ENCODE measurements around the gene HDAC9. TPM values are rescaled to one million over a fixed set of nuclear protein-coding genes. Genes with fewer than 3 reads are reported as not detected.

Gene HDAC9
- total RNA-seq, 2 experiments from 2014 or later = 0.69 to 0.94 TPM

GRCh38 chr7:18577096-18577771 lies 81.7 kb downstream of the HDAC9 start:
- DNase-seq = no peak
- POLR2A ChIA-PET = no interaction called here
- CTCF ChIA-PET = interaction anchor here (2.1 kb wide), 1 partner anchor 9 kb away, joined by 4 read pairs; no protein-coding TSS in a partner anchor
- ATAC-seq = no peak
- Mint-ChIP-seq H3K9me3 (ENCODE audit: low read depth) (no peaks in the 10 kb centered on the region), H3K36me3 (ENCODE audit: low read depth) (no peaks in the 10 kb centered on the region), H3K27me3 (no peaks in the 10 kb centered on the region), H3K4me1 (peaks cover 2% of the 10 kb centered on the region), H3K4me3 (no peak overlapping the region), H3K27ac (no peak overlapping the region)
- intact Hi-C loops (cut with DNase I, micrococcal nuclease) = loop anchor here in 1 of 2 experiments (10.0 kb wide), 1 partner anchor 222 kb away; no protein-coding TSS in a partner anchor

GRCh38 chr7:18579698-18580097 lies 84.1 kb downstream of the HDAC9 start:
- Mint-ChIP-seq H3K36me3 (ENCODE audit: low read depth) (no peaks in the 10 kb centered on the region), H3K9me3 (ENCODE audit: low read depth) (no peaks in the 10 kb centered on the region), H3K27me3 (no peaks in the 10 kb centered on the region), H3K27ac (no peak overlapping the region), H3K4me3 (no peak overlapping the region), H3K4me1 (peaks cover 2% of the 10 kb centered on the region)
- ChIA-PET CTCF (interaction anchor here (1.5 kb wide), 1 partner anchor 10 kb away, joined by 6 read pairs; no protein-coding TSS in a partner anchor), POLR2A (no interaction called here)
- ATAC-seq (no peak), DNase-seq (no peak)
- intact Hi-C loops (cut with DNase I, micrococcal nuclease) = loop anchor here in 1 of 2 experiments (10.0 kb wide), 1 partner anchor 225 kb away; no protein-coding TSS in a partner anchor

- intact Hi-C loops (cut with DNase I, micrococcal nuclease) = no loop called here
- ChIA-PET CTCF (interaction anchor here (0.7 kb wide), 1 partner anchor 85 kb away, joined by 4 read pairs; no protein-coding TSS in a partner anchor), POLR2A (no interaction called here)
- DNase-seq (no peak), ATAC-seq (no peak)
- no peaks in the 10 kb centered on the region for H3K27me3 Mint-ChIP-seq
- no peak overlapping the region for H3K27ac Mint-ChIP-seq
- no peaks in the 10 kb centered on the region for H3K36me3 Mint-ChIP-seq (ENCODE audit: low read depth)
- H3K4me1 Mint-ChIP-seq = peaks cover 2% of the 10 kb centered on the region
- H3K9me3 Mint-ChIP-seq (ENCODE audit: low read depth) = no peaks in the 10 kb centered on the region
- no peak overlapping the region for H3K4me3 Mint-ChIP-seq
Measured at GRCh38 chr7:18580950-18581349, 85.4 kb downstream of the HDAC9 start.

GRCh38 chr7:18583305-18583704 lies 87.8 kb downstream of the HDAC9 start:
- no peaks in the 10 kb centered on the region for H3K9me3 Mint-ChIP-seq (ENCODE audit: low read depth)
- no peak overlapping the region for H3K4me3 Mint-ChIP-seq
- POLR2A ChIA-PET = no interaction called here
- no peaks in the 10 kb centered on the region for H3K4me1 Mint-ChIP-seq
- H3K27ac Mint-ChIP-seq = no peak overlapping the region
- CTCF ChIA-PET = no interaction called here
- DNase-seq (no peak), ATAC-seq (no peak)
- no peaks in the 10 kb centered on the region for H3K36me3 Mint-ChIP-seq (ENCODE audit: low read depth)
- intact Hi-C loops (cut with DNase I, micrococcal nuclease) = no loop called here
- H3K27me3 Mint-ChIP-seq = no peaks in the 10 kb centered on the region

- no peaks in the 10 kb centered on the region for H3K36me3 Mint-ChIP-seq (ENCODE audit: low read depth)
- H3K27me3 Mint-ChIP-seq = no peaks in the 10 kb centered on the region
- intact Hi-C loops (cut with DNase I, micrococcal nuclease) = loop anchor here (1.0 to 5.0 kb wide), 3 partner anchors 76 to 462 kb away; no protein-coding TSS in a partner anchor
- ATAC-seq (no peak), DNase-seq (no peak)
- no peak overlapping the region for H3K27ac Mint-ChIP-seq
- no peaks in the 10 kb centered on the region for H3K9me3 Mint-ChIP-seq (ENCODE audit: low read depth)
- POLR2A ChIA-PET = no interaction called here
- H3K4me3 Mint-ChIP-seq = no peak overlapping the region
- CTCF ChIA-PET = interaction anchor here (1.0 to 1.6 kb wide), 2 partner anchors 10 to 79 kb away, joined by 3 to 6 read pairs; no protein-coding TSS in a partner anchor
- H3K4me1 Mint-ChIP-seq = no peaks in the 10 kb centered on the region
Measured at GRCh38 chr7:18590241-18590640, 94.7 kb downstream of the HDAC9 start.

GRCh38 chr7:18590744-18591340 lies 95.3 kb downstream of the HDAC9 start:
- intact Hi-C loops (cut with DNase I, micrococcal nuclease) = loop anchor here (1.0 to 5.0 kb wide), 3 partner anchors 75 to 461 kb away; no protein-coding TSS in a partner anchor
- Mint-ChIP-seq H3K27ac (no peak overlapping the region), H3K4me3 (no peak overlapping the region), H3K36me3 (ENCODE audit: low read depth) (no peaks in the 10 kb centered on the region), H3K9me3 (ENCODE audit: low read depth) (no peaks in the 10 kb centered on the region), H3K27me3 (no peaks in the 10 kb centered on the region), H3K4me1 (no peaks in the 10 kb centered on the region)
- DNase-seq (no peak), ATAC-seq (no peak)
- ChIA-PET CTCF (interaction anchor here (0.5 to 1.6 kb wide), 4 partner anchors 11 to 383 kb away, joined by 3 to 6 read pairs (median 3); no protein-coding TSS in a partner anchor), POLR2A (no interaction called here)

GRCh38 chr7:18593602-18594279 lies 98.2 kb downstream of the HDAC9 start:
- H3K36me3 Mint-ChIP-seq (ENCODE audit: low read depth) = no peaks in the 10 kb centered on the region
- ATAC-seq (no peak), DNase-seq (no peak)
- ChIA-PET POLR2A (no interaction called here), CTCF (interaction anchor here (1.8 kb wide), 1 partner anchor 72 kb away, joined by 4 read pairs; no protein-coding TSS in a partner anchor)
- no peak overlapping the region for H3K27ac Mint-ChIP-seq
- no peaks in the 10 kb centered on the region for H3K27me3 Mint-ChIP-seq
- no peaks in the 10 kb centered on the region for H3K4me1 Mint-ChIP-seq
- no peak overlapping the region for H3K4me3 Mint-ChIP-seq
- intact Hi-C loops (cut with DNase I, micrococcal nuclease) = loop anchor here in 1 of 2 experiments (5.0 kb wide), 1 partner anchor 459 kb away; no protein-coding TSS in a partner anchor
- H3K9me3 Mint-ChIP-seq (ENCODE audit: low read depth) = no peaks in the 10 kb centered on the region

GRCh38 chr7:18597754-18598153 lies 102.2 kb downstream of the HDAC9 start:
- H3K36me3 Mint-ChIP-seq (ENCODE audit: low read depth) = no peaks in the 10 kb centered on the region
- no peaks in the 10 kb centered on the region for H3K27me3 Mint-ChIP-seq
- no peaks in the 10 kb centered on the region for H3K4me1 Mint-ChIP-seq
- peaks cover 2% of the 10 kb centered on the region for H3K9me3 Mint-ChIP-seq (ENCODE audit: low read depth)
- ChIA-PET POLR2A (no interaction called here), CTCF (no interaction called here)
- ATAC-seq (no peak), DNase-seq (no peak)
- H3K27ac Mint-ChIP-seq = no peak overlapping the region
- intact Hi-C loops (cut with DNase I, micrococcal nuclease) = no loop called here
- no peak overlapping the region for H3K4me3 Mint-ChIP-seq

GRCh38 chr7:18607025-18607424 lies 111.5 kb downstream of the HDAC9 start:
- Mint-ChIP-seq H3K36me3 (ENCODE audit: low read depth) (no peaks in the 10 kb centered on the region), H3K27me3 (no peaks in the 10 kb centered on the region), H3K9me3 (ENCODE audit: low read depth) (peaks cover 15% of the 10 kb centered on the region), H3K4me3 (no peak overlapping the region), H3K27ac (no peak overlapping the region), H3K4me1 (no peaks in the 10 kb centered on the region)
- ATAC-seq = no peak
- intact Hi-C loops (cut with DNase I, micrococcal nuclease) = no loop called here
- CTCF ChIA-PET = no interaction called here
- no peak for DNase-seq
- POLR2A ChIA-PET = no interaction called here

GRCh38 chr7:18610331-18610948 lies 114.9 kb downstream of the HDAC9 start:
- ChIA-PET CTCF (interaction anchor here (0.7 kb wide), 1 partner anchor 540 kb away, joined by 3 read pairs; no protein-coding TSS in a partner anchor), POLR2A (no interaction called here)
- H3K36me3 Mint-ChIP-seq (ENCODE audit: low read depth) = no peaks in the 10 kb centered on the region
- no peak overlapping the region for H3K4me3 Mint-ChIP-seq
- no peak overlapping the region for H3K27ac Mint-ChIP-seq
- intact Hi-C loops (cut with DNase I, micrococcal nuclease) = no loop called here
- no peaks in the 10 kb centered on the region for H3K27me3 Mint-ChIP-seq
- ATAC-seq = no peak
- H3K4me1 Mint-ChIP-seq = no peaks in the 10 kb centered on the region
- no peak for DNase-seq
- peaks cover 3% of the 10 kb centered on the region for H3K9me3 Mint-ChIP-seq (ENCODE audit: low read depth)

- Mint-ChIP-seq H3K27me3 (no peaks in the 10 kb centered on the region), H3K27ac (no peak overlapping the region), H3K9me3 (ENCODE audit: low read depth) (no peaks in the 10 kb centered on the region), H3K36me3 (ENCODE audit: low read depth) (no peaks in the 10 kb centered on the region), H3K4me3 (no peak overlapping the region), H3K4me1 (no peaks in the 10 kb centered on the region)
- no peak for ATAC-seq
- no peak for DNase-seq
- intact Hi-C loops (cut with DNase I, micrococcal nuclease) = no loop called here
- ChIA-PET CTCF (no interaction called here), POLR2A (no interaction called here)
Measured at GRCh38 chr7:18614841-18615240, 119.3 kb downstream of the HDAC9 start.

Data from activated CD4-positive, alpha-beta T cell treated with anti-CD3 and anti-CD28 coated beads for 36 hours (primary cell).